ENCODE data around the gene SFN.

Gene SFN

GRCh38 chr1:26910343-26911160 lies 47.6 kb downstream of the SFN start:
- no peak overlapping the region for H3K4me3 ChIP-seq (ENCODE audit: low read depth in 1 of 5, low read length in 5 of 5)
- H3K9ac ChIP-seq (ENCODE audit: low read length in 5 of 5): no peak overlapping the region
- H3K4me1 ChIP-seq (ENCODE audit: control insufficient read depth in 5 of 5, insufficient read depth in 5 of 5, low read length in 5 of 5): no peaks in the 10 kb centered on the region
- no peaks in the 10 kb centered on the region for H3K9me3 ChIP-seq (ENCODE audit: control insufficient read depth in 5 of 5, low read length in 5 of 5)
- H3K27ac ChIP-seq (ENCODE audit: low read depth, low read length): no peak overlapping the region
- H3K36me3 ChIP-seq (ENCODE audit: control insufficient read depth in 5 of 5, insufficient read depth in 5 of 5, low read length in 5 of 5): no peaks in the 10 kb centered on the region
- no peaks in the 10 kb centered on the region for H3K27me3 ChIP-seq (ENCODE audit: control insufficient read depth in 5 of 5, insufficient read depth in 4 of 5, low read length in 5 of 5)

- H3K27ac ChIP-seq (ENCODE audit: low read depth, low read length): no peak overlapping the region
- H3K36me3 ChIP-seq (ENCODE audit: control insufficient read depth in 5 of 5, insufficient read depth in 5 of 5, low read length in 5 of 5): no peaks in the 10 kb centered on the region
- no peak overlapping the region for H3K9ac ChIP-seq (ENCODE audit: low read length in 5 of 5)
- H3K4me3 ChIP-seq (ENCODE audit: low read depth in 1 of 5, low read length in 5 of 5): no peak overlapping the region
- H3K4me1 ChIP-seq (ENCODE audit: control insufficient read depth in 5 of 5, insufficient read depth in 5 of 5, low read length in 5 of 5): no peaks in the 10 kb centered on the region
- H3K27me3 ChIP-seq (ENCODE audit: control insufficient read depth in 5 of 5, insufficient read depth in 4 of 5, low read length in 5 of 5): no peaks in the 10 kb centered on the region
- no peaks in the 10 kb centered on the region for H3K9me3 ChIP-seq (ENCODE audit: control insufficient read depth in 5 of 5, low read length in 5 of 5)
Observed at GRCh38 chr1:26911399-26912146, 48.6 kb downstream of the SFN start.

- Histone ChIP-seq H3K4me3 (ENCODE audit: low read depth in 1 of 5, low read length in 5 of 5) (no peak overlapping the region), H3K27me3 (ENCODE audit: control insufficient read depth in 5 of 5, insufficient read depth in 4 of 5, low read length in 5 of 5) (no peaks in the 10 kb centered on the region), H3K9me3 (ENCODE audit: control insufficient read depth in 5 of 5, low read length in 5 of 5) (no peaks in the 10 kb centered on the region), H3K4me1 (ENCODE audit: control insufficient read depth in 5 of 5, insufficient read depth in 5 of 5, low read length in 5 of 5) (no peaks in the 10 kb centered on the region), H3K27ac (ENCODE audit: low read depth, low read length) (no peak overlapping the region), H3K36me3 (ENCODE audit: control insufficient read depth in 5 of 5, insufficient read depth in 5 of 5, low read length in 5 of 5) (no peaks in the 10 kb centered on the region), H3K9ac (ENCODE audit: low read length in 5 of 5) (no peak overlapping the region)
Observed at GRCh38 chr1:26912147-26912490, 49.2 kb downstream of the SFN start.

GRCh38 chr1:26913389-26913753 lies 50.4 kb downstream of the SFN start:
- Histone ChIP-seq H3K4me1 (ENCODE audit: control insufficient read depth in 5 of 5, insufficient read depth in 5 of 5, low read length in 5 of 5) (no peaks in the 10 kb centered on the region), H3K27ac (ENCODE audit: low read depth, low read length) (no peak overlapping the region), H3K4me3 (ENCODE audit: low read depth in 1 of 5, low read length in 5 of 5) (no peak overlapping the region), H3K27me3 (ENCODE audit: control insufficient read depth in 5 of 5, insufficient read depth in 4 of 5, low read length in 5 of 5) (no peaks in the 10 kb centered on the region), H3K9me3 (ENCODE audit: control insufficient read depth in 5 of 5, low read length in 5 of 5) (no peaks in the 10 kb centered on the region), H3K36me3 (ENCODE audit: control insufficient read depth in 5 of 5, insufficient read depth in 5 of 5, low read length in 5 of 5) (no peaks in the 10 kb centered on the region), H3K9ac (ENCODE audit: low read length in 5 of 5) (no peak overlapping the region)
